Non-pigmented ciliary epithelial cell (primary cell): Measurements from ENCODE around the gene DNAJC22.
A peak's percentile ranks its signal among the peaks of the same experiment; 100 is the strongest.
"Not testable (repeated sequence)": the region's sequence is repeated elsewhere in the genome, so short reads cannot be mapped to it uniquely, and the experiment has no call there.

Experiments
- DNase-seq: peaks from one replicate; pipeline ENCODE4 v3.0.0-alpha.2; 2010; ENCODE audit warnings: low read depth

Gene DNAJC22

DNA sequence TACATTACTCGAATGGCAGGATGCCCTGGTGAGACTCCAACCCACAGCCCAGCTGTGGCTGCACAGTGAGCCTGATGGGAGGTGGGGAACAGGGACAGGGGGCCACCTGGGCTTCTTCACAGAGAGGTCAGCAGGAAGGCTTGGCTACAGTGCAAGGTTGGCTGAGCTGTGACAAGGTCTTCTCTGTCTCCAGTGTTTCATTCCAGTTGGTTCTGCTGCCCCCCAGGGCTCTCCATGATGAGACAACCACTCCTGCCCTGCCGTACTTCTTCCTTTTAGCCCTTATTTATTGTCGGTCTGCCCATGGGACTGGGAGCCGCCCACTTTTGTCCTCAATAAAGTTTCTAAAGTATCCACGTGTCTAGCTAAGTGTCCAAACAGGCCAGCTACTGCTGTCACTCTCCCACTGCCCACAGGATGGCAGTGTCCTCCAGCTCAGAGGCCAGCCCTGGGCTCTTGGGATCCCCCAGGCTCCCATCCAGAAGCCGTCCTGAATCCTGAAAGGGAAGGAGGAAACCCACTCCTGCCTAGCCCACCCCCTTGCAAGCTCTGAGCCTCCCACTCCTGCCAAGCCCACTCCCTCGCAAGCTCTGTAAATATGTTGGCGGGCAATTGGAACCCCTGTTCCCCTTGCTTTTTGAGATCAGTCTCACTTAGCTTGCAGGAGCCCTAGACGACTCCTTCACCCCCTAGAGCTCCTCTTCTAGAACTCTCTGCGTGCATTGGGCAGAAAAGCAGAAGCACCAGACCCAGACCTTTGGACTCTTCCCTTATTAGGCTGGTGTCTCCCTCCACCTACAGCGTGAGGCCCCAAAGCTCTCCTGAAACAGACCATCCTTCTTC is 15.1 kb upstream of the DNAJC22 start:
- DNase-seq: peak; percentile 55

DNA sequence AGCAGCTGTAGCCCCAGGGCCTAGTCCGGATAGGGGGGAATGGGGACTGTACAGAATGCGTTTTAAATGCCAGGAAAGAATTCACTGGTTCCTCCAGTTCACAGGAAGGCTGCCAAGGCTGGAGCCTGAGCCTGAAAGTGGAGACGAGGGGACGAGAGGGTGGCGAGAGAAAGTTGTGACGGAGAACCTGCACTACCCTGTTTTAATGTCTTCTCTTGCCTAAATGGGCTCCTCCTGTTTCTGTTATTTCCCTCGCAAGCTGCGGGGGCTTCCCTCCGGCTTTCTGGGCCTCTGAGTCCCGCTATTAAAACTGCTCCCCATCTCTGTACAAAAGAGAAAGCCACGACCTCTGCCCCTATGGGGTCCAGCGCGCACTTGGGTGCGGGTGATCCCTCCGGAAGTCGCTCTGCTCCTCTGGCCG is 14.2 kb upstream of the DNAJC22 start:
- DNase-seq: no peak

DNA sequence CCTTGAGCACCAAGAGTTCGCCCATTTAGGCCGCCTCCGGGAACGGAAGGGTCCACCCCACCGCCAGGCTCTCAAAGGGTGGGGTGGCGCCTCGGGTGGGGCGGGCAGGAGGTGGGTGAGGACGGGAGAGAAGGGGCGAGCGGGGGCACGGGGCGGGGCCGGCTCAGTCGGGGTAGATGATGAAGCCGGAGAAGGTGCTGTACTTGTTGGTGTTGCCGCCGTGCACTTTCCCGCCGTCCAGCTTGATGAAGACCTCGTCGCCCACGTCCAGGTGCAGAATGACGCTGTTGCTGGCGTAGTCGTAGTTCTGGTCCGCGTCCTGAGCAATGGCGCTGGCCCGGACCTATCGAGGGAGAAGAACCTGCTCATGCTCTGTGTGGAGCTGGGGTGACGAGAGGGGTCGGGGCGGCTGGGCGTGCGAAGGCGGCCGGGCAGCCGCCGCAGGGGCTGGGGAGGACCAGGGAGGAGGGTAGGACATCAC is 13.8 kb upstream of the DNAJC22 start:
- DNase-seq: no peak

- DNase-seq: not testable (repeated sequence)
These were observed 12.9 kb upstream of the DNAJC22 start for GRCh38 chr12:49333778-49334177.

DNA sequence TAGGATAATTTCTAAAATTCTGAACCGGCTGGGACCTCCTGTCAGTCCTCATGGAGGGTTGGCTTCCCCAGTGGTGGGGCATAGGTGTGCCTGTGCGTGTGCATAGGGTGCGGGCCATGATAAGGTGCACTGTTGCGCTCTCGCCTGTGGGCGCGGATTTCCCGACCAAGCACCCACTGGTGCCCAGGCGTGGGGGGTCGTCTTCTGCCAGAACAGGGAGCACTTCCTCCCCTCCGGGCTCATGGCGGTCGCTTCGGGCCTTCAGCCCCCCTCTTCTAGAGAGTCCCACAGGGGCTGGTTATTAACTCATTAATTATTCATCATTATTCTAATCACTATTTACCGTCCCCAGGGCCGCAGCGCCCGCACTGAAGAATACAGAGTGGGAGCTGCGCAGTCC is 12.5 kb upstream of the DNAJC22 start:
- no peak for DNase-seq

DNA sequence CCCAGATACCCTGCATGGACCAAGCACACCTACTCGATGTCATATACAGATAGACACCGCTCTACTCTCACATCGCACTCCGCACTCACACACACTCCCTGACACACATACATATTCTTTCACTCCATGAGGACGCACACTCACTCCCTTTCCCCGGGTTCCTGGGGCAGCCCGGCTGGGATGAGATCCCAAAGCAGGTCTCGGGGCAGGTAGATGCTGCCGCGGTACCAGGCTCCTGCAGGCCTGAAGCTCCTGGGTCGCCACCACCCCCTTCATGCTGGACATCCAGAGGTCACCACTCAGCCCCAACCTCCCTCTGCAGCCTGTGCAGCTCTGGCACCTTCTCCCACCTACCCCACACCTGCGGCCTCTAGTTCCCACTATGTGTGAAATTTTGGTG is 12.0 kb upstream of the DNAJC22 start:
- DNase-seq: no peak

DNA sequence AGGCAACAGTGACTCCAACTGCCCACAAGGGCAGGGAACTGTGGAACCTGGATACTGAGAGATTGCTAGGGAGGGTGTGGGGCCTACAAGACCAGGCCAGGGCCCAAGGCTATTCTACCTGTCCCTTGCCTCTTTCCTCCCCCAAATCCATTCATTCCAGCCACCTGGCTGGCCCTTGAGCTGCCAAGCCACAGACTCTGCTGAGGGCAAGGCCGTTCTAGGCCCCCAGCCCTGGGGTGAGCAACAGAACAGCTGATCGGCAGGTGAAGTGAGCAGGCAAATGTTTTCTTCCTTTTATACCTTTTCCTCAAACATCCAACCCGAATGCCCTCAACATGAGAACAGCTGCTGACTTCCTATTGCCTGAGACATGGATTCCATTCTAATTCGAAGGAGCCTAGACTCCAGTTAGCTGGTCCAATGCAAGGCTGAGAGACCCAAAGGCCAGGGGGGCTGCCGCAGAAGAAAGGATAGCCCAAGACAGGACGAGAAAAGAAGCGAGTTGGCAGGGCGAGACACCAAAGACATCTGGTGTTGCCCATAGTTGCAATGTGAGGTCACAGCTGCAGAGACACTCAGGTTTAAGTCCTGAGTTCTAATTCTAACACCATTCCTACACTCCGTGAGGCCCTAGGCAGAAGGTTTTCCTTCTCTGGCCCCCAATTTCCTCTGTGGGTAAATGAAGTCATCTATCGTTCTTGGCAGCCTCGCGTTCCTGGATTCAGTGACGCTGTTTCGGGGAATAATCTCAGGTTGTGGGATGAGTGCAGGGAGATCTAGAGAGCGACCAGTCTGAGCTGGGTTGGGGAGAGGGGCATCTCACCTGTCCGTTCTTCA is 11.4 kb upstream of the DNAJC22 start:
- no peak for DNase-seq

DNA sequence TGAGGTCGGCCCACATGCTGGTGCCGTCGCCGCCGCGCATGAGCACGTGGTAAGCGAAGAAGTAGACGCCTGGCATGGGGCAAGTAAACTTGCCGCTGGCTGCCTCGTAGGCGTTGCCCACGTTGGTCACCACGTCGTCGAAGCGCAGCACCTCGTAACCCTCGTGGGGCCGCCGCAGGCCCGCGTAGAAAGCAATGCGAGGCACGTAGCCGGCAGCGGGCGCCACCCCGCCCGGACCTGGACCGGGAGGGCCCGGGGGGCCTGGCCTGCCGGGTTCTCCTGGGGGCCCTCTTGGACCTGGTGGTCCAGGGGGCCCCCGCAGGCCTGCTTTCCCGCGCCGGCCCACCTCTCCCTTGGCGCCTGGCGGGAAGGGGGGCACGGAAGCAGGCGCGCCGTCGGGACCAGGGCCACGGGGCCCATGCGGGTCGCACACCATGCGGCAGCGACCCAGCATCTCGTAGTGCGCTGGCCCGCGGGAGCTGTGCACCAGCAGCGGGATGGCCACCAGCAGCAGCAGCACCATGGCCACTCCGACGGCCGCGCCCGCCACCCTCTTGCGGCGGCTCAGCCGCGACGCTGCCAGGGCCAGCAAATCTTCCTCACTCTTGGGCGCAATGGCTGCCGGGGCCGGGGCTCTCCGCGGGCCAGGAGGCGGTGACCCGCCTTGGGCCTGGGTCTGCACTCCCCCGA is 10.6 kb upstream of the DNAJC22 start:
- DNase-seq: no peak

DNA sequence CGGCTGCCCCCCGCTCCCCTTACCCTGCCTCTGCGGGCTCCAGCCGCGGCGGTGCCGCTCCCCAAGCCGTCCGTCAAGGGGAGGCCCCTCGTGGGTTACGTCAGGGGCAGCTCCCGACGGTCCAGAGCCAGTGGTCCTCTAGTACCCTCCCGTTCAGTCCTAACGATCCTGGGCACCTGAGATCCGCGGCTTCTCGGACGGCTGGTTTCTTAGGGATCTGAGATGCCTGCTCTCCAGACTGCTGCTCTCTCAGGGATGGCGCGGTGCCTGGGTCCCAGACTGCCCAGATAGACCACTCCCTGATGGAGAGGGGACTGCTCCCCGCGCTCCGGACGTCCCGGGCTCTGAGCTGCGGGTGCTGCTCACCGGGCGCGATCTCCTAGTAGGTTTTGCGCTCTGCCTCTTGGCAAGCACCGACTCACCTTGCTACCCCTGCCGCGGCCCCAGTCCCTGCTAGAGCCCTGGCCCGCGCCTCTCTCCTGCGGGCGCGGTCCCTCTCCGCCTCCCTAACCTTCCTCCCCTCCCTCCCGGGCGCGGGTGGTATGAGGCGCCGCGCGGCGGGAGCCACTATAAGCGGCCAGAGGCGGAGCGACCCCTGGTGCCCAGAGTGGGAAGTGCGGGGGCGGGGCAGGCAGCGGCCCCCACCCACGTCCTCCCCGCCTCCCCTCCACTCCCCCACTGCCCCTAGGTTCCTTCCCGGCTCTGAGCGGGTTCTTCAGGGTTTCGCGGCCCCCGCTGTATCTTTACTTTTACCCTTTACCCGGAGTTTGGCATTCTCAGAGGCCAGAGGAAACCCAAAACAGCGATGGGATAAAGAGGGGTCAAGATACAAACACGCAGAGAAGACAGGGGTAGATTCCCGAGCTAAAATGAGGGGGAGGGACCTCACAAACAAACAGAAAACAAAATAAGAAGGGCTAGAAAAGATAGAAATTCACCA is 9.8 kb upstream of the DNAJC22 start, which contains the start of gene C1QL4:
Gene C1QL4, minus strand, starts transcription at position 544 of the 940 bp plus-strand sequence. CDS start 711 bp downstream, outside the sequence.
- DNase-seq: no peak

GRCh38 chr12:49338830-49339463 is 7.7 kb upstream of the DNAJC22 start:
- DNase-seq: no peak

DNA sequence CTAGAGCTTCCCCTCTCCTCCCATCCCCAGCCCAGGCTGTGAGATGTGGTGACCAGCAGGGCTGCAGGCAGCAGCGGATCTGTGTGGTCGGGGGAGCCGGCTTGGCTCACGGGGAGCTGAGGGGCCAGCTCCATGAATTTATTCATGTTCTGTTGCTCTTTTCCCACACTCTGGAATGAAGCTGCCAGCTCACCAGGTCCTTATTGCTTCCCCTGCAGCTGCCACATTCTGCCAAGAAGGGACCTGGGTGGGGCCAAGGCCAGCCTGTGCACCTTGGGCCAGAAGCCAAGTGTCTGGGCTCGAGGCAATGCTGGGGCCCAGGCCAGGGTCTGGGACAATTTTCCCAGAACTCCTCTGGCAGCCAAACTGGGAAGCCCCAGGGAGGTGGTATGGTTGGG is 7.2 kb upstream of the DNAJC22 start:
- DNase-seq: no peak

- DNase-seq: no peak
These were observed 6.4 kb upstream of the DNAJC22 start for GRCh38 chr12:49340095-49340870.

GRCh38 chr12:49340971-49341776 is 5.5 kb upstream of the DNAJC22 start:
- DNase-seq: no peak

- DNase-seq: no peak
These were observed 5.0 kb upstream of the DNAJC22 start for GRCh38 chr12:49341777-49342065.

DNA sequence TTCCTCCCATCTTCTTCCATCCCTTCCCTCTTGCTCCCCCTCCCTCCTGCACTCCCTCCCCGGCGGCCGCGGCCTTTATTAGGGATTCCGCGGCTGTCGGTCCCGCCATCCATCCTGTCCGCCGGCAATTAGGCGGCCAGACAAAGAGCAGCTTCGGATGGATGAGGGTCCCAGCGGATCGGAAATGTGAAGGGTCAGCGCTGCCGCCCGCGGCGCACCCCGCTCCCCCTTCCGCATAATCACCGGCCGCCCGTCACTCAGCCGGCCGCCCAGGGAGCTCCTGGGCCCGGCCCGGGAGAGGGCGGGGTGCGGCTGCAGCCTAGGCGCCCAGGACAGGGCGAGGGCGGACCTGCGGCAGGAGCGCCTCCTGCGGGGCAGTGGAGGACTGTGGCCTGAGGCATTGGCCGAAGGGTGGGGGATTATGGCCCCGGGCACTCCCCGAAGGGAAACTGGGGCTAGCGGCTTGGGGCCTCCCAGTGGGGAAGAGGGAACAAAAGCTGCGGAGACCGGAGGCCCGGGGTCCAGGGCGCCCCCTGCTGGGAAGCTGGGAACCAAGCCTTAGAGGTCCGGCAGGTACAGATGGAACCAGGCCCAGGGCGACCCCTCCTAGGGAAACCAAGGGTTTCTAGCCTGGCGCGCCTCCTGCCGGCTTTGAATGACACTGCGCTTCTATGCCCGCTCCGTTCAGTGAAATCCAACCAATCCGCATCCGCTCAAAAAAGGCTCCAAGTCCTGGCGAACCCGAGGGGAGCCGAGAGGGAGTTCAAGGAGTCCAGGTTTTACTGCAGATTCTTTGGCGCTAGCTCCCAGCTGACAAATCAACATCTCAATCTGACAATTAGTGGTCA is 4.4 kb upstream of the DNAJC22 start:
- DNase-seq: no peak

DNA sequence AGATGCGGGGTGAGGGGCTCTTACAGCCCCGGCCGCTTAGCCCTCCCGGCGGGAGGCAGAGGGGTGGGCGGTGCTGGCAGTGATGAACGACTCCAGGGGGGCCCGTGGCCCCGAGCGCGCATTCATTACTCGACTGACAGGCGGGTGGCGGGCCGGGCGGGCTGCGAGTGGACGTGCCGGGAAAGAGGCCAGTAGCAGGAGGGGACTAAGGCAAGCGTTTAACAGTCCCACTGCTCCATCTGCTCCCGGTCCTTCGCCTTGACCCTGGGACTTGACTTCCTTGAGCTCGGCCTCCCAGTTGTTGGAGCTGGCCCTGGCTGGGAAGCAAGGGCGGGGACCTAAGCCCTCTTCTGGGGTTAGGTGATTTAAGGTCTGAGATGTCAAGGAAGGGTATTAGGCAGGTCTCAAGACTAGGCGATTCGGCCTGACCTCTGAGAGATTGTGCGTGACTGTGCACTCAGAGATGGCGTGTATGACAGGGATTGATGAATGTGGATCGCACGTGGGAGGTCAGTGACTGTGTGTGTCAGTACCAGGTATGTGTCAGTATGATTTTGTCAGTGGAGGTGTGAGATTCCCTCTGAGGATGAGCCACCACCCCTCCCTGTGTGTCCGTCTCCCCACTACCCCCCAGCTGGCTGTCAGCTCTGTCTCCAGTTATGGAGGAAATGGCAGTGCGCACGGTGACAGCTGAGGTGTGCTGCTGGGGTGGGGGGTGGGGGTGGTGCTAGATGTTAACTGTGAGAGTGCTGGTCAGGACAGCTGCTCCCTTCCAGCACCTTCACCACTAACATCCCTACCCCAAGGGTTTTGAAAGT is 3.6 kb upstream of the DNAJC22 start:
- no peak for DNase-seq

- DNase-seq: no peak
These were observed 2.1 kb upstream of the DNAJC22 start for GRCh38 chr12:49344486-49345050.
